Suppressor macrophage treated with lipopolysaccharide for 4 hours (primary cell): Measurements from ENCODE around the gene PLA2G4D.

Source experiments
- DNase-seq: peaks from one replicate; pipeline ENCODE4 v3.0.0-alpha.2; 2020

The PLA2G4D gene

GRCh38 chr15:42046597-42046996 lies 47.8 kb downstream of the PLA2G4D start:
- no peak for DNase-seq

- DNase-seq, result no peak
These were observed 49.1 kb downstream of the PLA2G4D start for GRCh38 chr15:42045211-42045615.

GRCh38 chr15:42042602-42043400 lies 51.6 kb downstream of the PLA2G4D start:
- no peak for DNase-seq

- DNase-seq, result no peak
These were observed 56.0 kb downstream of the PLA2G4D start for GRCh38 chr15:42038401-42038800.

GRCh38 chr15:42037656-42038055 lies 56.7 kb downstream of the PLA2G4D start:
- DNase-seq, result no peak

GRCh38 chr15:42036966-42037365 lies 57.4 kb downstream of the PLA2G4D start:
- DNase-seq, result no peak

- no peak for DNase-seq
These were observed 58.1 kb downstream of the PLA2G4D start for GRCh38 chr15:42036112-42036905.

- peak; percentile 67 for DNase-seq
These were observed 59.0 kb downstream of the PLA2G4D start for GRCh38 chr15:42035435-42035761.

- DNase-seq, result peak; percentile 18
These were observed 59.5 kb downstream of the PLA2G4D start for GRCh38 chr15:42034628-42035434.

- no peak for DNase-seq
These were observed 61.0 kb downstream of the PLA2G4D start for GRCh38 chr15:42033214-42033873.

GRCh38 chr15:42032376-42033213 lies 61.8 kb downstream of the PLA2G4D start:
- no peak for DNase-seq

GRCh38 chr15:42031198-42031915 lies 63.0 kb downstream of the PLA2G4D start:
- no peak for DNase-seq

- no peak for DNase-seq
These were observed 66.8 kb downstream of the PLA2G4D start for GRCh38 chr15:42027521-42027920.

GRCh38 chr15:42024303-42024702 lies 70.1 kb downstream of the PLA2G4D start:
- DNase-seq, result no peak

- DNase-seq, result no peak
These were observed 72.8 kb downstream of the PLA2G4D start for GRCh38 chr15:42021593-42021992.

- no peak for DNase-seq
These were observed 73.6 kb downstream of the PLA2G4D start, which contains the start of gene PLA2G4E for GRCh38 chr15:42020713-42021273. Gene PLA2G4E (minus strand): TSS chr15:42021042. CDS start chr15:42021030, 12 bp downstream.

GRCh38 chr15:42018306-42019224 lies 75.8 kb downstream of the PLA2G4D start:
- DNase-seq, result no peak
